ENCODE data around the gene TRIM44.
"Not testable (repeated sequence)": the region's sequence is repeated elsewhere in the genome, so short reads cannot be mapped to it uniquely, and the experiment has no call there.

Gene TRIM44

DNA sequence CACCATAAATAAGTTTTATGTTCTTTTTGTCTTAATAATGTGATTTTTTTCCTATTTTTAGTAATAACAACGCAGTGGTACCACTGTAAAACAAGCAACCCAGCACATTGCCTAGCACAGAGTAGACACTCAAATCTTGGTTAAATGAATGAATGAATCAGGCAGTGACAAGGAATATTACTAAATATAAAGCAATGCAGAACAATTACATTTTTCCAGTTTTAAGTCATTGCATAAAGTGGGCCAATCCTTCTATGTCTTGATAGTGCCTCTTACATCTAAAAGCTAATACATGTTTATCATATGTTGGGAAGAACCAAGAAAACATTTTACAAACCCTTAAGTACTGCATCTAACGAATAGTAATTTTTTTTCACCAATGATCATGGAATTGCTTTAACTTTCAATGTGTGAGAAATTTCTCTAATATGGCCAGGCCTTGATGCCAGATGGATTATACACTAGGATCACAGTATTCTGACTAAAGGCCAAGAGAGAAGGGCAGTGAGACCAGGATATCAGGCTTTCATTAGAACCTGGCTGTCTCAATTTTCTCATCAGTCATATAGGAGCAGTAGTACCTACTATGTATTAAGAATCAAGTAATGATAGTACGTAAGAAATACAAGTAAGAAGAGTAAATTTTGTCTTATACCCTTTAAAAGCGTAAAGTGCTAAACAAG is 88.5 kb downstream of the TRIM44 start:
- DNase-seq (ENCODE audit: low read depth in 2 of 2, low spot score in 1 of 2): no peak

DNA sequence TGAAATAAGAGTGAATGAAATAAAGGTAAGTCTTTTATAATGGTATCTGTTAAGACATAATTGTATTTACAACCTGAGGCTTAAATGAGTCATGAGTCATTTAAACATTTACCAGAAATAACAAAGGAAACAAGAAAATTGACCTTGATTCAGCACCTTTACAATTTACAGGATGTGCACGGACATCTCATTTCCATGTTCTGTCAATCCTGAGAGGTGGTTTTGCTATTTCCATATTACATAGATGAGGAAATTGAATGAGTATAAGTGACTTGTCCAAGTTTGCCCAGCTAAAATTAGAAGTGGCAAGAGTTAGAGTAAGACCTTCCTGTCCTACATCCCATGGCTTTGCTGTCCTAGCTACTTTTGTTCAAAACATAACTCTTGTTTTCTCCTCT is 89.1 kb downstream of the TRIM44 start:
- no peak for DNase-seq (ENCODE audit: low read depth in 2 of 2, low spot score in 1 of 2)

DNA sequence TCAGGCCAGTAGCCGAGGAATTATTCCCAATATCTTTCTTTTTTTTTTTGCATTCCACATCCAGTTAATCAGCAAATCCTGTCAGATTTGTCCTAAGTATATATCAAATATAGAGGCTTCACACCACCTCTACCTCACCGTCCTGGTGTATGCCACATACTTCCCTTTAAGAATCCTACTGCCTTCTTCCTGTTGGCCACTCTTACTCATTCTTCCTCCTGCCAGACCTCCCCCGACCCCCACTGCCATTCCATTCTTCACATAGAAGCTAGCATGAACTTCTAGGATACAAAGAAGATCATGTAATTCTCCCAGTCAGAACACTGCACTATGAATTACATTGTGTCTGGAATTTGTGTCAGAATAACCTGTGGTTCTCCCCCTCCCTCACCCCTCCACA is 89.5 kb downstream of the TRIM44 start:
- DNase-seq (ENCODE audit: low read depth in 2 of 2, low spot score in 1 of 2): no peak

DNA sequence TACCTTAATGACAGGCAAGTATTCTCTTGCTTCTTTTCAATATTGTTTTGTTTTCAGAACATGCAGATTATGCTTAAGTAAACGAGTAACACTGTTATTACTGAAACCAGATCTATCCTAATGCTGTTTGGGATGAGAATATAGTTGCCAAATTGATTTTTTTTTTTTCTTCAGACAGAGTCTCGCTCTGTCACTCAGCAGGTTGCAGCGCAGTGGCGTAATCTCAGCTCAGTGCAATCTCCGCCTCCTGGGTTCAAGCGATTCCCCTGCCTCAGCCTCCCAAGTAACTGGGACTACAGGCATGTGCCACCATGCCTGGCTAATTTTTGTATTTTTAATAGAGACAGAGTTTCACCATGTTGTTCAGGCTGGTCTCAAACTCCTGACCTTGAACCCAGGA is 91.0 kb downstream of the TRIM44 start:
- not testable (repeated sequence) for DNase-seq (ENCODE audit: low read depth in 2 of 2, low spot score in 1 of 2)

DNA sequence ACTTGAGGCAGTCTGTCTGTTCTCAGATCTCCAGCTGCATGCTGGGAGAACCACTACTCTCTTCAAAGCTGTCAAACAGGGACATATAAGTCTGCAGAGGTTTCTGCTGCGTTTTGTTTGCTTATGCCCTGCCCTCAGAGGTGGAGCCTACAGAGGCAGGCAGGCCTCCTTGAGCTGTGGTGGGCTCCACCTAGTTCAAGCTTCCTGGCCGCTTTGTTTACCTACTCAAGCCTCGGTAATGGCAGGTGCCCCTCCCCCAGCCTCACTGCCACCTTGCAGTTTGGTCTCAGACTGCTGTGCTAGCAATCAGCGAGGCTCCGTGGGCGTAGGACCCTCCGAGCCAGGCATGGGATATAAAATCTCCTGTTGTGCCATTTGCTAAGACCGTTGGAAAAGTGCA is 97.4 kb downstream of the TRIM44 start:
- not testable (repeated sequence) for DNase-seq (ENCODE audit: low read depth in 2 of 2, low spot score in 1 of 2)

DNA sequence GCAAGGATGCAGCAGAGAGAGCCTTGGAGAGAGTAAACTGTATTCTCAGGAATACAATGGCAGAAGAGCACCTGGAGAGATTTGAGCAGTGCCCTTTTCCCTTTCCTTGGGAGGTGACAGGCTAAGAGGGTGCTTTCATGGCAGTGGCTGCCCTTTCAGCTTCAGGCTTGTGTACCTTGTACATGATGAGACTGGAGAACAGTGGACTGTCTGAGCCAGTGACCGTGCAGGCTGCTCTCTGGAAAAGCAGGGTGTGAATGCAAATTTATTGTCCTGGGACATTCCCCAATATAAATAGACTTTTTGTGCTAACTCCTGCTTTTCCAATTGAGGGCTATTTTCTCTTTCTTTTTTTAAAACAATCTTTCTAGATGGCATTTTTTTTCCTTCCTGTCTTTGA is 99.3 kb downstream of the TRIM44 start:
- no peak for DNase-seq (ENCODE audit: low read depth in 2 of 2, low spot score in 1 of 2)

DNA sequence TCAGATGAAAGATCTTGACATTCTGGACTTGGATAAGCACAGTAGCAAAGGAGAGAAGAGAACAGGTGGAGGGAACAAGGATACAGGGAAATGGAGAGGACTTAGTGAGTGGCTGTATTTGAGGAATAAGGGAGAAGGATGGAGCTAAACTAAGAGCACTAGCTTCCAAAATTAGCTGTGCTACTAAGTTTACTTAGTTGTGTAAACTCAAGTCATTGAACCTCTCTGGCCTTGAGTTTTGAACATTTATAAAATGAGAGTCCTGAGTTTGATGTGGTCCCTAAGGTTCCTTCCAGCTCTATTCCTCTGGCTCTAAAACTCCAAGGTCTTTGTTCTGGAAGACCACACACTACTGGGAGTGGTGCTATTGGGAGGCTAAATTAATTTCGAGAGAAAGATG is 100.7 kb downstream of the TRIM44 start:
- DNase-seq (ENCODE audit: low read depth in 2 of 2, low spot score in 1 of 2): no peak

DNA sequence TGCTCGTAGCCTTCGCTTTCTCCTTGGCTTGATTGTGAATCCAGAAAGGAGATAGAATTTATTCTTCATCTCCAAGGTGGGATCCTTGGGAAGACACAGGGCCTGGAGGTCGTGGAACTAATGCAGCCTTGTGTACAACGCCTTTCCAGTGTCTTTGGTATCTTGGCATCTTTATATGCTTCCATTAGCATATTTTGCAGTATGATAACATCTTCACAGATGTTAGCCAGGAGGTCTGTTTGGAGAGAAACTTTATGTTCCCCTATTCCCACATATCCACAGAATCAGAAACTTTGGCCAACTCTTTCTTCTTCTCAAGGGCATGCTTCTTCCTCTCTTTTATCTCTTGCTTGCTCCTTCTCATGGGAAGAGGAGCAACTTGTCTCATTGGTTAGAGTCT is 101.2 kb downstream of the TRIM44 start:
- no peak for DNase-seq (ENCODE audit: low read depth in 2 of 2, low spot score in 1 of 2)

DNA sequence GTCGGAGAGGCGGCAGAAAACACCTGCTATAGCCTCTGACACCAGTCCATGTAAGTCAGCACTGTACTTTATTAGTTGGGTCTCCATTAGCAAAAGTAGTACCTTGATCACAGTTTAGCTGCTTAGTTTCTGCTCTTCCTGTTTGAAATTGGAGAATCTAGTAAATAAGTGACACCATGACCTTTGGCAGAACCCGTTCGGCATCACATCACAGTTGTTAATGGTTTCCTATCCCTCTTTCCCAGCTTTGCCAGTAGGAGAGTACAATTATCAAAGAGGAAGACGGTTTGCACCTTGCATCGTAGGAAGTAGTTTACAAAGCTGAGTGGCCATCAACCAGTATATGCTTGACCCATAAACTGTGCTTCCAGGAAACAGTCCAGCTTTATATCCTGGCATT is 101.8 kb downstream of the TRIM44 start:
- no peak for DNase-seq (ENCODE audit: low read depth in 2 of 2, low spot score in 1 of 2)

DNA sequence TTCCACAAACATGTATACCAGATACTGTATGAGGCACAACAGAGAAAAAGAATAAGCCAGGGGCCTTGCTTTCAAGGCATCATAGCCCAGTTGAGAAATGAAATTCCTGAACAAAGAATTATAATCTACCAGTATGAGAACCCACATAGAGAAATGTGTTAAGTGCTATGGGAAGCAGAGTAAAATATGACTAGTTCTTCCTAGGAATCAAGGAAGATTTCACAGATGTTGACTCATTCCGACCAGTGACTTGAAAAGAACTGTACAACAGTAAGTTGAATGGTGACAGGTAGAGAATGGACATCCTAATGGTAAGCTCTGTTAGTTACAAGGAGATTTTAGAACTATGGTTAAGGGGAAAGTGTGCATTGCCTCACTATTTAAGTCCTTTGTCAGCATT is 102.6 kb downstream of the TRIM44 start:
- DNase-seq (ENCODE audit: low read depth in 2 of 2, low spot score in 1 of 2): no peak

DNA sequence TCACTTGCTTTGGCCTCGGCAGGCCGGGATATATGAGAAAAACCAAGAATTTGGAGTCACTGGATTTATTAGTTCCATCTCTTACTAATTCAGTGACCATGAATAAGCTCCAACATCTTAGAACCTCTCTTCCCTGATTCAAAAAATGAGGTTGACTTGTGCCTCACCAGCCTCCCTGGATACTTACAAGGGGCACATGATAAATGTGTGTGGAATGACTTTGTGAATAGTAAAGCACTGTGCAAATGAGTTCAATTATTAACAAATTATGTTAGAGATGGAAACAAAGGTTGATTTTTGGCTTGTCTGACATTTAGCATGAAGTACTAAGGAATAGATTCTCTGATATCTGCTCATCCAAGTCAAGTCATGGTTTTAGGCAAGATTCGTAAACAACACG is 104.1 kb downstream of the TRIM44 start:
- no peak for DNase-seq (ENCODE audit: low read depth in 2 of 2, low spot score in 1 of 2)

DNA sequence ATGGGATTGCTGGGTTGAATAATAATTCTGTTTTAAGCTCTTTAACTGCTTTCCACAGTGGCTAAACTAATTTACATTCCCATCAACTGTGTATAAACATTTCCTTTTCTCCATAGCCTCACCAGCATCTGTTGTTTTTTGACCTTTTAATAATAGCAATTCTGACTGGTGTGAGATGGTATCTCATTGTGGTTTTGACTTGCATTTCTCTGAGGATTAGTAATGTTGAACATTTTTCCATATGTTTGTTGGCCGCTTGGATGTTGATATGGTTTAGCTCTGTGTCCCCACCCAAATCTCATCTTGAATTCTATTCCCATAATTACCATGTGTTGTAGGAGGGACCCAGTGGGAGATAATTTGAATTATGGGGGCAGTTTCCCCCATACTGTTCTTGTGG is 107.8 kb downstream of the TRIM44 start:
- not testable (repeated sequence) for DNase-seq (ENCODE audit: low read depth in 2 of 2, low spot score in 1 of 2)

DNA sequence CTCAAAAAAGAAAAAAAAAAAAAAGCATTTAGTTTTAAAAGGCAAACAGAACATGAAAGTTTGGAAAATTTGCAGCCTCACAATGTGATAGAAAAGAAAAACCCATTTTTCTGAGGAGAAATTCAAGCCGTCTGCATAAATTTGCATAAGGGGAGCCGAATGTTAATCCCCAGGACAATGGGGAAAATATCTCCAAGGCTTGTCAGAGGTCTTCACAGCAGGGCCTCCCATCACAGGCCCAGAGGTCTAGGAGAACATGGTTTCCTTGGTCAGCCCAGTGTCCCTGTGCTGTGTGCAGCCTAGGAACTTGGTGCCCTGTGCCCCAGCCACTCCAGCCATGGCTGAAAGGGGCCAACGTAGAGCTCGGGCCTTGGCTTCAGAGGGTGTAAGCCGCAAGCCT is 109.1 kb downstream of the TRIM44 start:
- DNase-seq (ENCODE audit: low read depth in 2 of 2, low spot score in 1 of 2): no peak

DNA sequence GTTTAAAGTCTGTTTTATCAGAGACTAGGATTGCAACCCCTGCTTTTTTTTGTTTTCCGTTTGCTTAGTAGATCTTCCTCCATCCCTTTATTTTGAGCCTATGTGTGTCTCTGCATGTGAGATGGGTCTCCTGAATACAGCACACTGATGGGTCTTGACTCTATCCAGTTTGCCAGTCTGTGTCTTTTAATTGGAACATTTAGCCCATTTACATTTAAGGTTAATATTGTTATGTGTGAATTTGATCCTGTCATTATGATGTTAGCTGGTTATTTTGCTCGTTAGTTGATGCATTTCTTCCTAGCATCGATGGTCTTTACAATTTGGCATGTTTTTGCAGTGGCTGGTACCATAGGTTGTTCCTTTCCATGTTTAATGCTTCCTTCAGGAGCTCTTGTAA is 114.7 kb downstream of the TRIM44 start:
- DNase-seq (ENCODE audit: low read depth in 2 of 2, low spot score in 1 of 2): not testable (repeated sequence)

DNA sequence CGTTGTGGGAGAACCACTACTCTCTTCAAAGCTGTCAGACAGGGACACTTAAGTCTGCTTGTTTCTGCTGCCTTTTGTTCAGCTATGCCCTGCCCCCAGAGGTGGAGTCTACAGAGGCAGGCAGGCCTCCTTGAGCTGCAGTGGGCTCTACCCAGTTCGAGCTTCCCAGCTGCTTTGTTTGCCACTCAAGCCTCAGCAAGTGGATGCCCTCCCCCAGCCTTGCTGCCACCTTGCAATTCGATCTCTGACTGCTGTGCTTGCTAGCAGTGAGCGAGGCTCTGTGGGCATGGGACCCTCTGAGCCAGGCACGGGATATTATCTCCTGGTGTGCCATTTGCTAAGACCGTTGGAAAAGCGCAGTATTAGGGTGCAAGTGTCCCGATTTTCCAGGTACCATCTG is 116.4 kb downstream of the TRIM44 start:
- not testable (repeated sequence) for DNase-seq (ENCODE audit: low read depth in 2 of 2, low spot score in 1 of 2)

DNA sequence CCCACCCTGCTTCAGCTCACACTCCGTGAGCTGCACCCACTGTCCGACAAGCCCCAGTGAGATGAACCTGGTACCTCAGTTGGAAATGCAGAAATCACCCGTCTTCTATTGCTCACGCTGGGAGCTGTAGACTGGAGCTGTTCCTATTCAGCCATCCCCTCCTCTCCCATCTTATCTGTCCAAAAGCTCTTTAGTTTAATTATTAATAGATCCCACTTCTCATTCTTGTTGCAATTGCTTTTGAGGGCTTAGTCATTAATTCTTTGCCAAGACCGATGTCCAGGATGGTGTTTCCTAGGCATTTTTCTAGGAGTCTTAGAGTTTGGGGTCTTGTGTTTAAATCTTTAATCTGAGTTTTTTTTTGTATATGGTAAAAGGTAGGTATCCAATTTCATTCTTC is 116.8 kb downstream of the TRIM44 start:
- no peak for DNase-seq (ENCODE audit: low read depth in 2 of 2, low spot score in 1 of 2)

DNA sequence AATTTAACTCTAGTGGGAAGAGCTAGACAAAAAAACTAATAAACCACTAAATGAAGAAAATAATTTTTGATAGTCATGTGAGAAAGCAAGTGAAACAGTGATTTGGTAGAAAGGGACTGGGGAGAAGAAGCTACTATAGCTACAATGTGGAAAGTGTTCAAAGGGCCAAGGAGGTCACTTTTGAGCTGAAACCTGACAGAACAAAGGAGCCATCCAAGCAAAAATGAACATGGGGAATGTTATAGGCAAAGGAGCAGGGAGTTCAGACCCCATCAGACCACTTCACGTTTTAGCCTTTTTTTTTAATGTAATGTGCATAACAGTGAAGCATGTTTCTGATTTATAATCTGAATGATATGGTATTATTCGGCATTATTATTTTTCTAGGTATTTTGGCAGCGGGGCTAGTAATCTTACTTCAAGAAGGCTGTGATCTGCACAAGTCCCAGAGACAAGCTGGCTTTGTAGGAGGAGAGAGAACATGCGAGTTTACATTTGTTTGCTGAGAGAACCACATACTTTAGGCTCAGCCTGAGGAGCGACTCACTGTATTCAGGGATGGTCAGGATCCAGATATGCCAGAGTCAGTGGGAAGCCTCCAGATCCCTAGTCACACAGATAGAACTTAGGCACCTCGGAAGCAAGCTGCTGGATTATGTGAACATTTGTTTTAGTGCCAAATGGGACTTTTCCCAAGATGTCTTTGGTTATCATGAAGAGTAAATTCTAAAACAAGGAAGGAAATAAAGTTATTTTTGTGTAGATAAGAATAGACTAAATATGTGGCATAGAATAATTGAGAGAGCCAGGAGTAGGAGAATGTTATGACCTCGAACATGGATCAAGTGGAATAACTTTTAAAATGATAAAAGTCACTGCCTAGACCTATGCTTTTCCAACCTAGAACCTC is 118.6 kb downstream of the TRIM44 start:
- DNase-seq (ENCODE audit: low read depth in 2 of 2, low spot score in 1 of 2): no peak

DNA sequence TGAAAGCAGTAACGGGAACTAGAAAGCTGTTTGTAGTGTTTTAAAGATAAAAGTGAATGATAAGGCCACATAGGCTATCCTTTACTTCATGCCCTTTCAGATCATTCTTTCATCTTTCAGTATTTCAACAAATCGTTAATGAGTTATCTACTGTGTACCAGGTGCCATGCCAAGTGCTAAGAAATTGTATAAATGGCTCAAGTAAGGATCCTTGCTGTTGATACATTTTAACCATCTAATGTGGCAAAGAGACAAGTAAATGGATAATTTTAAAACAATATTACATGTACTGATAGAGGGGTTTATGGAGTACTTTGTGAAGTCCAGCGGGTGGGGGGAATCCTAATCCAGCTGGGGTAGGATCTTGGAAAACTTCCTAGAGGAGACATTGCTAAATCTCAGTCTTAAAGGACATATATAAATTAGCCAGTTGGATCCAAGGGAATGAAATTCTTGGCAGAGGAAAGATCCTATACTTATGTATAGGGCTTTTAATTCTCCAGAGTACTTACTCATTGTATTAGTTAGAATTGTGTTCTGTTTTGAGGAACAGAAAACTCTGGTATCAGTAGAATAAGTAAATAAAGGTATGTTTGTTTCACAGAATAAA is 119.4 kb downstream of the TRIM44 start:
- no peak for DNase-seq (ENCODE audit: low read depth in 2 of 2, low spot score in 1 of 2)

DNA sequence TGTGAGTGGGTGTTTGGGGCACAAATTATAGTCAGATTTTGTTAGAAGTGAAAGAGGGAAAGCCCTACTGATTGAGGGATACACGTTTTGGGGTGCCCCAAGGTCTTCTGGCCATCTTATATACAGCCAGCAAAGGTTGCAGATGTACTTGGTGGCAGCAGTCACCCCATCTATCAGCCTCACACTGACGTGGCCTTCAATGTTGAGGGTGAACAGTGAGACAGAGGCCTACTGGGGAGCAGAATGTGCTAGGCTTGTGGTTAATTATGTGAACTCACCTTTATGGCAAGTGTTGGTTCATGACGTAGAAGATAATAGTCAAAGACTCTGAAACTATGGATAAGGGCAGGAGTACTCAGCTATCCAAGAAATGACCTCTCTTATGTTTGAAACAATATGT is 121.2 kb downstream of the TRIM44 start:
- no peak for DNase-seq (ENCODE audit: low read depth in 2 of 2, low spot score in 1 of 2)

DNA sequence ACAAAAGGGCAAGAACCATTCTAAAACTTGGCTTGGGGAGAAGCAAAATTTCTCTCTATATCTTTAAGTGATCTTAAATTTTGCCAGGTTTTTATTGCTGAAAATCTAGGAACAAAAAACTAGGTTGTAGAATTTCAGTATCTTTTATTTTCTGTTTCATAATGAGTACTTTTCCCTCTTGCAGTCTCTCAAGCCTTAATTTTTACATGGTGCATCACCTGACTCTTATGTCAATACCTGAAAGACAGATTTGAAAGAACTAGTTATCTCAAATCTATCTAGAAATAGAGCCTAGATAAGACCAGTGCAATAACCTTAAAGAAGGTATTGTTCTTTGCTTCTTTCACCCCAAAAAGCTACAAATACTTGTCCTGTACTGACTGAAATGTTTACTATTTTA is 122.1 kb downstream of the TRIM44 start:
- DNase-seq (ENCODE audit: low read depth in 2 of 2, low spot score in 1 of 2): no peak

DNA sequence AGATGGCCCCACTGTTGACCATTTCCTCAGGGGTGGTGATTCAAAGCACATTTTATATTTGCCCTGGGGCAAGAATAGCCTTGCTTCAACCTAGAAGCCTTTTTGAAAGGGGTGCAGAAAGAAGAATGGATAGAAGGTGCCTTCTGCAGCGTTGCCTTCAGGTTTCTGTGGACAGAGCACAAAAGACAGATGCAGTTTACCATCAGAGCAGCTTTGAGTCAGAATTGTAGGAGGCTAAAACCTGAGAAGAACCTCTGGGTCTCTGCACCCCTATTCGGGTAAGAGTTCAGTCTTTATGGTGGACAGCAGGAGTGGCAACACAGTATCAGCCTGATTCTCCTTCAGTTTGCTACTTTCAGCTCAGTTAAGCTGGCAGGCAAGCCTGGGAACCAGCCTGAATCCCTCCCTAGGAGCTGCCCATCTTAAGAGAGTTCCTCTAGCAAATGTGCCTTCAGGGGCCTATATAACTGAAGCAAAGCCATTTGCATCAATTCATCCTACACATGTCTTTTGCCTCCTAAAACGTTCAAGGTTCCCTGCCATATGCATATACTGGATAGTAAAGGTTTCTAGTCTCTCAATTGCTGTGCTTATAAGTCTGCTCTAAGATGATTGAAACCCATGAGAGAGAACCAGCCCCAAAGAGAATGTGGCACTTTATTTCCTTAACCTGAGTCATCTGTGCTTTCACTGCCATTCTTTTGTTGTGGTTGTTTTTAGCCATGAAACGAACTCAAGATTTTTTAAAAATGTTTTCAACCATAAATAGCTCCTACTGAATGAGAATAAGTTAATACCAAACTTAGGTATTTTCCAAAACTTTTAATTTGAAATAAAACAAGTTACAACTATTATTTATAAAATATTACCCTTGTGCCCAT is 123.0 kb downstream of the TRIM44 start:
- no peak for DNase-seq (ENCODE audit: low read depth in 2 of 2, low spot score in 1 of 2)

All from stimulated activated CD8-positive, alpha-beta memory T cell treated with anti-CD3 and anti-CD28 coated beads, Interleukin-4, amount 100 ng/mL, for 1 hour (primary cell).